Measurements from ENCODE around the gene APOF. TPM values are rescaled to one million over a fixed set of nuclear protein-coding genes. Genes with fewer than 3 reads are reported as not detected.

The APOF gene
- total and polyA plus RNA-seq, 9 of the 15 experiments (the other 6 are each of a cell fraction or from before 2014, with no cell fraction given): 0.09 to 0.15 (median 0.12) TPM; not detected in 5

GRCh38 chr12:56336361-56337167 lies 26.1 kb downstream of the APOF start (continued):
- TF ChIP-seq TFAP4 (CRISPR knock-in tag; IDR thresholded peaks at IDR 0.05; ENCODE audit: borderline replicate concordance) (peak; percentile 63), MXD1 (CRISPR knock-in tag; IDR thresholded peaks at IDR 0.05; ENCODE audit: borderline replicate concordance, poor library complexity, severe bottlenecking) (no peak), SRSF9 (IDR thresholded peaks at IDR 0.05; ENCODE audit: borderline replicate concordance, low read depth, low read length) (no peak), HEY1 (CRISPR knock-in tag; IDR thresholded peaks at IDR 0.05; ENCODE audit: borderline replicate concordance) (no peak), RHOXF2B (CRISPR knock-in tag; conservative IDR thresholded peaks at IDR 0.05) (no peak), KLF1 (tag; IDR thresholded peaks at IDR 0.05) (no peak), ZNF639 (CRISPR knock-in tag; conservative IDR thresholded peaks at IDR 0.05 in 1 of 2, IDR thresholded peaks at IDR 0.05 in 1 of 2) (peak in 1 of 2 experiments; percentile 57; a peak in 1 of 4 replicates), SP2 (IDR thresholded peaks at IDR 0.05; ENCODE audit: extremely low read depth, low read depth, low read length, poor library complexity, severe bottlenecking) (no peak), ILK (tag; IDR thresholded peaks at IDR 0.05; ENCODE audit: borderline replicate concordance, low read depth) (no peak), BACH1 (tag; IDR thresholded peaks at IDR 0.05) (no peak; the same call in 1 of the 2 replicates), YY1 (IDR thresholded peaks at IDR 0.05; ENCODE audit: borderline replicate concordance in 1 of 3, control insufficient read depth in 1 of 3, extremely low read depth in 1 of 3, insufficient read depth in 3 of 3, insufficient read length in 1 of 3, insufficient replicate concordance in 2 of 3, low read depth in 1 of 3, low read length in 2 of 3) (peak in 1 of 3 experiments; percentile 20), ARHGAP35 (IDR thresholded peaks at IDR 0.05; ENCODE audit: partially characterized antibody) (no peak), SREBF1 (IDR thresholded peaks at IDR 0.05; ENCODE audit: borderline replicate concordance, low read depth, low read length) (peak; percentile 77; the same call in 1 of the 2 replicates), HOMEZ (CRISPR knock-in tag; IDR thresholded peaks at IDR 0.05) (no peak), NFE2L1 (tag; IDR thresholded peaks at IDR 0.05; ENCODE audit: borderline replicate concordance, low read depth) (no peak), ATF1 (CRISPR knock-in tag; IDR thresholded peaks at IDR 0.05) (no peak), ATF1 (tag; IDR thresholded peaks at IDR 0.05) (peak; percentile 94), MAZ (CRISPR knock-in tag; conservative IDR thresholded peaks at IDR 0.05 in 1 of 2, IDR thresholded peaks at IDR 0.05 in 1 of 2) (peak; percentile 60; a peak in 3 of 4 replicates)

Data from K562 (cell line).